HTR-8/SVneo (cell line): ENCODE results near the gene SURF4.
"Not testable (repeated sequence)": the region's sequence is repeated elsewhere in the genome, so short reads cannot be mapped to it uniquely, and the experiment has no call there.

Experiments
- DNase-seq: peaks from one replicate; pipeline ENCODE4 v3.0.0; 2011; ENCODE audit warnings: low spot score, mixed read lengths; ENCODE audit not compliant: insufficient read length
- FAIRE-seq: peaks from 2 replicates; lab custom pipeline; 2011; peaks lifted over from hg19 to GRCh38; lab: Jason Lieb, UNC

The SURF4 gene

DNA sequence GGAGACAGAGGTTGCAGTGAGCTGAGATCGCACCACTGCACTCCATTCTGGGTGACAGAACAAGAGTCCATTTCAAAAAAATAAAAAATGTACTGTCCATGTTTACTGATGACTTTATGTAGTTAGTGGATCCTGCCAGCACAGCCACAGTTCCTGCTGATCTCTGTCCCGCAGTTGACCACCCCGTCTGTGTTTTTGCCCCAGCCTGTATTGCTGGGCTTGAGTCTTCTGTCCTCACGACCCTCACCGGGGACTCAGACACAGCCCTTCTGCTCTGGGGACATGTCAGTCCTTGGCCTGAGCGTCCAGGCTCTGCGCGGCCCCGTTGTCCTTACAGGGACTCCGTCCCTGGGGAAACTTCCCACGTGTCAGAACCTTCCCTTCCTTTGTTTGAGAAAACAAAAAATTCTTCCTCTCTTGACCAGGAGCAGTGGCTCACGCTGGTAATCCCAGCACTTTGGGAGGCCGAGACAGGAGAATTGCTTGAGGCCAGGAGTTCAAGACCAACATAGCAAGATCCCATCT is 54.4 kb downstream of the SURF4 start:
- DNase-seq (no peak), FAIRE-seq (no peak)

DNA sequence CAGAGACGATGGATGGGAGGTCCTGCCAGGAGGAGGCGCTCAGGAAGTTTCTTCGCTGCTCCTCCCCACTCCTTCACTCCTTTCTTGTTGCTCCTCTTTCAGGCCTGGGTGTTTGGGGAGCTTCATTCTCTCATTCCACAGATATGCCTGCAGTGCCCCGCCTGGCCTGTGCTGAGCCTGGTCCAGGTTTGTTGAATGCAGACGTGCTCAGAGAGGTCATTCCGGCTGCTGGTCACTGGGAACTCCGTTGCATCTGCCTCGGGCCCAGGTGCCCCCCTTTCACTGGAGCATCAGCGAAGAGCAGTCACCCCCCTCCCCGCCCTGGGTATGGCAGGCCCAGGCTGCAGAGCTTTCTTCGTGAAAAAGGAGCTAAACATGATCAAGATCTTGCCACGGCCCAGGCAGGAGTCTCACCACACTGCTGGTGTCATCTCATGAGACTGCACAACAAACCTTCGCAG is 55.4 kb downstream of the SURF4 start:
- DNase-seq, result no peak

GRCh38 chr9:133317551-133317950 is 58.3 kb downstream of the SURF4 start:
- FAIRE-seq, DNase-seq: not testable (repeated sequence)

More for the DNA sequence above, 55.4 kb downstream of the SURF4 start:
- no peak for FAIRE-seq

- FAIRE-seq (no peak), DNase-seq (no peak)
Measured at GRCh38 chr9:133315997-133316396, 59.9 kb downstream of the SURF4 start.
